Measurements from ENCODE around the gene GALE.

DNA sequence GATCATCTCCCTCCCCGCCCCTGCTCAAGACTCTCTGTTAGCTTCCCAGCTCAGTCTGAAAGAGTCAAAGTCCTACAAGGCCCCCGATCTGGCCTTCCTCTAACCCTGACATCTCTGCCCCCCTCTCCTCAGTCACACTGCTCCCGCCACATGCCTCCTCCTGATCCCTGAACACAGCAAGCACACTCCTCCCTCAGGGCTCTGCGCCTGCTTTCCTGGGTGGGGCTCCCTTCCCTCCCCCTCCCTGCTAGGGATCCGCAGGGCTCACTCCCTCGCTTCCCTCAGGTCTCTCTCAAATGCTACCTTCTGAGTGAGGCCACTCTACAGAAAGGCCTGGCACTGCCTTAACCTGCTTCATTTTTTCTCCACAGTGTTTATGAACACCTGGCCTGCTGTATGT, 5.7 kb upstream of the GALE start:
- TF ChIP-seq YY1 (IDR thresholded peaks at IDR 0.05; ENCODE audit: insufficient read depth, insufficient read length) (no peak), SUZ12 (IDR thresholded peaks at IDR 0.05; ENCODE audit: extremely low read depth, insufficient read depth, insufficient read length) (no peak)

Data from NT2/D1 (cell line).